NCI-H345 (cell line): ENCODE measurements around the gene C17orf75.
"Not testable (repeated sequence)": the region's sequence is repeated elsewhere in the genome, so short reads cannot be mapped to it uniquely, and the experiment has no call there.

Experiments
- DNase-seq: peaks from one replicate; lab custom pipeline; 2025; lab: John Stamatoyannopoulos, UW

C17orf75 gene

GRCh38 chr17:32341857-32342602, at the start of gene C17orf75:
TSS of gene C17orf75 (minus strand) at chr17:32342173. CDS start at chr17:32342139, 34 bp downstream.
- DNase-seq, result peak; percentile 83

- DNase-seq, result no peak
These were observed 46.9 kb upstream of the C17orf75 start for GRCh38 chr17:32388613-32389459.

- DNase-seq, result not testable (repeated sequence)
These were observed 46.2 kb upstream of the C17orf75 start for GRCh38 chr17:32388128-32388527.

- no peak for DNase-seq
These were observed 44.9 kb upstream of the C17orf75 start for GRCh38 chr17:32386844-32387243.

GRCh38 chr17:32385971-32386370, 44.0 kb upstream of the C17orf75 start:
- no peak for DNase-seq

GRCh38 chr17:32385121-32385520, 43.1 kb upstream of the C17orf75 start:
- no peak for DNase-seq

- no peak for DNase-seq
These were observed 42.0 kb upstream of the C17orf75 start for GRCh38 chr17:32383926-32384434.

- DNase-seq, result no peak
These were observed 40.7 kb upstream of the C17orf75 start for GRCh38 chr17:32382526-32383223.

GRCh38 chr17:32370426-32370825, 28.5 kb upstream of the C17orf75 start:
- DNase-seq, result no peak

- no peak for DNase-seq
These were observed 19.3 kb upstream of the C17orf75 start for GRCh38 chr17:32361270-32361669.

GRCh38 chr17:32357615-32358014, 15.6 kb upstream of the C17orf75 start:
- DNase-seq, result no peak

- DNase-seq, result no peak
These were observed 14.8 kb upstream of the C17orf75 start for GRCh38 chr17:32356750-32357149.

GRCh38 chr17:32356378-32356743, 14.4 kb upstream of the C17orf75 start:
- no peak for DNase-seq

- no peak for DNase-seq
These were observed 13.8 kb upstream of the C17orf75 start for GRCh38 chr17:32355649-32356377.

- DNase-seq, result not testable (repeated sequence)
These were observed 10.8 kb upstream of the C17orf75 start for GRCh38 chr17:32352734-32353133.

- DNase-seq, result peak; percentile 56
These were observed 8.9 kb upstream of the C17orf75 start for GRCh38 chr17:32350666-32351418.

- peak; percentile 98 for DNase-seq
These were observed 8.1 kb upstream of the C17orf75 start, which contains the start of gene ZNF207 for GRCh38 chr17:32349854-32350665. TSS of gene ZNF207 (plus strand) at chr17:32350157. CDS start at chr17:32350286, 129 bp downstream.

- no peak for DNase-seq
These were observed 7.5 kb upstream of the C17orf75 start for GRCh38 chr17:32349503-32349853.

- DNase-seq, result no peak
These were observed 6.5 kb upstream of the C17orf75 start for GRCh38 chr17:32348483-32348800.

GRCh38 chr17:32345951-32346600, 4.1 kb upstream of the C17orf75 start:
- no peak for DNase-seq
